Stomach (tissue), 9 donors: ENCODE data around the gene TENM4. TPM values are rescaled to one million over a fixed set of nuclear protein-coding genes. Genes with fewer than 3 reads are reported as not detected.

ENCODE experiments used
- DNase-seq, 2 donors: peaks; one replicate each; pipeline versions ENCODE4 v3.0.0 to v3.0.0-alpha.2; 2013 to 2019
- H3K27ac ChIP-seq, 5 donors: fragments of 200-600 bp in 4 of 5; sonication (generic) in 4 of 5; one replicate each; pipeline ENCODE4 v1.5.1; 2013 to 2019; ENCODE audit warnings: mild to moderate bottlenecking in 1 of 5, moderate library complexity in 1 of 5
- H3K27me3 ChIP-seq, 3 donors: fragments of 200-600 bp; sonication (generic); one replicate each; pipeline ENCODE4 v1.5.1; 2017 to 2019; ENCODE audit warnings: mixed run types in 1 of 3
- H3K36me3 ChIP-seq, 4 donors: fragments of 200-600 bp; sonication (generic); 1 replicate in 3 of 4; 2 replicates in 1 of 4; pipeline ENCODE4 v1.5.1; 2016 to 2019
- H3K4me1 ChIP-seq, 4 donors: fragments of 200-600 bp; sonication (generic); one replicate each; pipeline ENCODE4 v1.5.1; 2016 to 2019
- H3K4me3 ChIP-seq, 4 donors: fragments of 200-600 bp; sonication (generic) in 3 of 4; one replicate each; pipeline ENCODE4 v1.5.1; 2016 to 2019; ENCODE audit warnings: mild to moderate bottlenecking in 1 of 4
- H3K9me3 ChIP-seq, 4 donors: fragments of 200-600 bp; sonication (generic); one replicate each; pipeline ENCODE4 v1.5.1; 2016 to 2019
- CTCF ChIP-seq, 7 experiments: fragments of 450-650 bp in 4 of 7; fragments of 200-600 bp in 3 of 7; sonication (generic) in 3 of 7; IDR thresholded peaks; one replicate each; pipeline ENCODE4 v1.5.1; 2016 to 2019; ENCODE audit warnings: antibody characterized with exemption in 7 of 7, control low read depth in 2 of 7, mild to moderate bottlenecking in 1 of 7
- EP300 ChIP-seq: sonication (generic); formaldehyde crosslinking; IDR thresholded peaks from one replicate; pipeline ENCODE4 v1.6.1; 2017; ENCODE audit warnings: antibody characterized with exemption
- POLR2A ChIP-seq, 4 donors: fragments of 450-650 bp; IDR thresholded peaks; one replicate each; pipeline ENCODE4 v1.6.1; 2016; ENCODE audit warnings: antibody characterized with exemption in 4 of 4, control low read depth in 2 of 4, mild to moderate bottlenecking in 1 of 4, moderate library complexity in 1 of 4
- POLR2AphosphoS5 ChIP-seq, 3 donors: sonication (generic); formaldehyde crosslinking; IDR thresholded peaks; one replicate each; pipeline ENCODE4 v1.6.1; 2016; ENCODE audit warnings: antibody characterized with exemption in 3 of 3
- WGBS, 5 donors: extraction: QIAGEN DNeasy Blood & Tissue Kit in 3 of 5; methylation state at CpG; one replicate each; pipeline versions ENCODE4 v1.1.5 to v1.1.7; 2013 to 2018; 5-methylcytosine and 5-hydroxymethylcytosine counted together
- intact Hi-C: fragments of 100-400 bp; cut with DNase I; formaldehyde crosslinking; loops from one replicate; pipeline ENCODE4 v1.15.1; 2023; ENCODE audit warnings: low total_unique reads
- polyA plus RNA-seq, 3 donors: library from polyadenylated mRNA; stranded (reverse); fragments of 200-250 nt; gene quantifications; one replicate each; pipeline ENCODE4 v1.2.3, GENCODE V29; 2013
- total RNA-seq, 5 donors: library from RNA; depleted of rRNA; stranded (reverse); fragments of >200 nt; gene quantifications; one replicate each; pipeline versions ENCODE4 v1.1.0 to v1.2.3, GENCODE V29; 2014 to 2016
- donor health status: healthy with polysubstance abuse.
- donor health status: Bipolar disorder and iron deficiency.
- donor health status: healthy.

TENM4 gene
- total and polyA plus RNA-seq, 8 donors = 0.06 to 13.2 (median 0.87) TPM; not detected in 1

- WGBS, 5 donors = 72 to 89% (median 81%) methylated on average over 1 of the region's 1 CpG
- intact Hi-C loops = no loop called here
- TF ChIP-seq POLR2AphosphoS5 (IDR thresholded peaks at IDR 0.05) = no peak
- no peak for TF ChIP-seq POLR2A (IDR thresholded peaks at IDR 0.05)
- no peak for TF ChIP-seq CTCF (IDR thresholded peaks at IDR 0.05)
- TF ChIP-seq EP300 = no peak
Observed at GRCh38 chr11:79412761-79413160, 28.1 kb downstream of the TENM4 start.

GRCh38 chr11:79409330-79409729 lies 31.5 kb downstream of the TENM4 start:
- Histone ChIP-seq H3K9me3 (no peaks in the 10 kb centered on the region), H3K27me3 (no peaks in the 10 kb centered on the region), H3K4me3 (no peak overlapping the region), H3K4me1 (peaks cover 0 to 19% (median 11%) of the 10 kb centered on the region in 4 donors), H3K36me3 (no peaks in the 10 kb centered on the region), H3K27ac (no peak overlapping the region)
- no peak for DNase-seq
- TF ChIP-seq POLR2AphosphoS5 (IDR thresholded peaks at IDR 0.05) = no peak
- no peak for TF ChIP-seq POLR2A (IDR thresholded peaks at IDR 0.05)
- 87 to 97% (median 92%) methylated on average over 5 to 6 of the region's 6 CpGs for WGBS, 5 donors
- intact Hi-C loops = no loop called here

More at GRCh38 chr11:79412761-79413160, 28.1 kb downstream of the TENM4 start:
- Histone ChIP-seq H3K4me3 (no peak overlapping the region), H3K27me3 (no peaks in the 10 kb centered on the region), H3K27ac (no peak overlapping the region), H3K36me3 (no peaks in the 10 kb centered on the region), H3K4me1 (peaks cover 0 to 28% (median 16%) of the 10 kb centered on the region in 4 donors), H3K9me3 (peaks cover 0 to 6% (median 6%) of the 10 kb centered on the region in 4 donors)
- DNase-seq = no peak

- no peak overlapping the region for H3K27ac ChIP-seq
- no peaks in the 10 kb centered on the region for H3K9me3 ChIP-seq
- intact Hi-C loops = no loop called here
- DNase-seq = no peak
- no peaks in the 10 kb centered on the region for H3K4me1 ChIP-seq
- TF ChIP-seq EP300 (no peak), POLR2AphosphoS5 (IDR thresholded peaks at IDR 0.05) (no peak), CTCF (IDR thresholded peaks at IDR 0.05) (no peak), POLR2A (IDR thresholded peaks at IDR 0.05) (no peak)
- no peak overlapping the region for H3K4me3 ChIP-seq
- no peaks in the 10 kb centered on the region for H3K36me3 ChIP-seq
- no peaks in the 10 kb centered on the region for H3K27me3 ChIP-seq
- WGBS, 5 donors = 54 to 67% (median 60%) methylated on average over 5 of the region's 5 CpGs
Observed at GRCh38 chr11:79406376-79406775, 34.5 kb downstream of the TENM4 start.

GRCh38 chr11:79404806-79405205 lies 36.0 kb downstream of the TENM4 start:
- 61 to 75% (median 64%) methylated on average over 3 of the region's 3 CpGs for WGBS, 5 donors
- TF ChIP-seq POLR2AphosphoS5 (IDR thresholded peaks at IDR 0.05) = no peak
- TF ChIP-seq CTCF (IDR thresholded peaks at IDR 0.05) = no peak
- TF ChIP-seq EP300 = no peak
- no peak for TF ChIP-seq POLR2A (IDR thresholded peaks at IDR 0.05)
- Histone ChIP-seq H3K27me3 (no peaks in the 10 kb centered on the region), H3K4me1 (no peaks in the 10 kb centered on the region), H3K9me3 (no peaks in the 10 kb centered on the region), H3K27ac (no peak overlapping the region), H3K36me3 (no peaks in the 10 kb centered on the region), H3K4me3 (no peak overlapping the region)
- no peak for DNase-seq
- intact Hi-C loops = no loop called here

GRCh38 chr11:79404325-79404724 lies 36.5 kb downstream of the TENM4 start:
- no peak for DNase-seq
- no peaks in the 10 kb centered on the region for H3K9me3 ChIP-seq
- TF ChIP-seq EP300 = no peak
- no peak for TF ChIP-seq POLR2AphosphoS5 (IDR thresholded peaks at IDR 0.05)
- no peak for TF ChIP-seq CTCF (IDR thresholded peaks at IDR 0.05)
- TF ChIP-seq POLR2A (IDR thresholded peaks at IDR 0.05) = no peak
- 57 to 82% (median 80%) methylated on average over 2 of the region's 2 CpGs for WGBS, 5 donors
- no peaks in the 10 kb centered on the region for H3K27me3 ChIP-seq
- H3K36me3 ChIP-seq = no peaks in the 10 kb centered on the region
- intact Hi-C loops = no loop called here
- no peak overlapping the region for H3K27ac ChIP-seq
- H3K4me1 ChIP-seq = no peaks in the 10 kb centered on the region
- H3K4me3 ChIP-seq = no peak overlapping the region
